T-helper 2 cell (primary cell): ENCODE measurements around the gene HECW1.

Experiments used
- DNase-seq, 5 experiments: peaks; one replicate each; pipeline versions ENCODE4 v3.0.0 to v3.0.0-alpha.2; 2012 to 2022

The HECW1 gene

GRCh38 chr7:43441231-43442130 lies 329.0 kb downstream of the HECW1 start:
- DNase-seq, result no peak

- no peak for DNase-seq
These were observed 330.9 kb downstream of the HECW1 start for GRCh38 chr7:43443381-43443780.

- no peak for DNase-seq
These were observed 332.5 kb downstream of the HECW1 start for GRCh38 chr7:43444711-43445578.

- no peak for DNase-seq
These were observed 337.1 kb downstream of the HECW1 start for GRCh38 chr7:43449577-43449976.

GRCh38 chr7:43450894-43451293 lies 338.4 kb downstream of the HECW1 start:
- DNase-seq, result peak in 1 of 5 experiments; percentile 22

GRCh38 chr7:43454936-43455518 lies 342.6 kb downstream of the HECW1 start:
- DNase-seq, result peak in 1 of 5 experiments; percentile 20

- DNase-seq, result no peak
These were observed 343.8 kb downstream of the HECW1 start for GRCh38 chr7:43456200-43456599.

GRCh38 chr7:43458330-43459018 lies 346.0 kb downstream of the HECW1 start:
- no peak for DNase-seq

GRCh38 chr7:43459019-43459337 lies 346.5 kb downstream of the HECW1 start:
- no peak for DNase-seq

GRCh38 chr7:43460733-43461348 lies 348.4 kb downstream of the HECW1 start:
- no peak for DNase-seq

GRCh38 chr7:43461349-43462024 lies 349.0 kb downstream of the HECW1 start:
- no peak for DNase-seq

GRCh38 chr7:43462836-43463235 lies 350.4 kb downstream of the HECW1 start:
- DNase-seq, result no peak

- no peak for DNase-seq
These were observed 351.0 kb downstream of the HECW1 start for GRCh38 chr7:43463401-43463980.

- peak in 1 of 5 experiments; percentile 16 for DNase-seq
These were observed 353.4 kb downstream of the HECW1 start for GRCh38 chr7:43465581-43466554.

GRCh38 chr7:43467406-43467805 lies 355.0 kb downstream of the HECW1 start:
- DNase-seq, result no peak

- no peak for DNase-seq
These were observed 355.4 kb downstream of the HECW1 start for GRCh38 chr7:43467846-43468245.

- DNase-seq, result no peak
These were observed 356.6 kb downstream of the HECW1 start for GRCh38 chr7:43469051-43469450.

- no peak for DNase-seq
These were observed 357.7 kb downstream of the HECW1 start for GRCh38 chr7:43470110-43470509.

- DNase-seq, result no peak
These were observed 363.5 kb downstream of the HECW1 start for GRCh38 chr7:43475983-43476382.

- DNase-seq, result no peak
These were observed 364.4 kb downstream of the HECW1 start for GRCh38 chr7:43476896-43477295.
